H1 (cell line): ENCODE measurements around the gene FOXN3. TPM values are rescaled to one million over a fixed set of nuclear protein-coding genes. Genes with fewer than 3 reads are reported as not detected.

Source experiments
- CEBPB ChIP-seq: IDR thresholded peaks from 2 replicates; pipeline ENCODE4 v1.6.1; 2012; ENCODE audit warnings: low read depth, low read length
- SAP30 ChIP-seq: fragments of 300-600 bp; sonication (generic); IDR thresholded peaks from 2 replicates; pipeline ENCODE4 v1.7.1; 2012; ENCODE audit warnings: low read length, moderate library complexity, mild to moderate bottlenecking, inconsistent platforms; ENCODE audit not compliant: insufficient read depth, insufficient replicate concordance
- SP2 ChIP-seq: IDR thresholded peaks from 2 replicates; pipeline ENCODE4 v1.6.1; 2012; ENCODE audit warnings: mild to moderate bottlenecking, low read length, inconsistent platforms
- TAF1 ChIP-seq: IDR thresholded peaks from 2 replicates; pipeline ENCODE4 v1.6.1; 2011; ENCODE audit warnings: mild to moderate bottlenecking, low read depth, low read length
- TAF7 ChIP-seq: optimal IDR thresholded peaks from 2 replicates; pipeline ENCODE3; 2011; ENCODE audit warnings: low read depth, mild to moderate bottlenecking, inconsistent platforms, low read length, moderate library complexity, borderline replicate concordance
- polyA plus RNA-seq, 7 experiments: library from polyadenylated mRNA; depleted of rRNA in 3 of 7; stranded (reverse) in 5 of 7; unstranded in 2 of 7; fragments of >200 nt in 5 of 7; fragments of 200-250 nt in 2 of 7; gene quantifications; 1 replicate in 5 of 7; 2 replicates in 1 of 7; 4 replicates in 1 of 7; pipeline versions ENCODE4 v1.2.1 to v1.2.3, GENCODE V29; 2011 to 2013; ENCODE audit warnings: missing spikeins in 2 of 7, mixed read lengths in 2 of 7
- total RNA-seq: library from RNA; stranded (reverse); fragmentation: NEBNext Ultra II Directional; extraction: Animal tissue kit (Norgen Biotek cat#: 25700); gene quantifications from 2 replicates; pipeline ENCODE4 v1.2.1, GENCODE V29; 2021

Gene FOXN3
- total and polyA plus RNA-seq, 2 of the 8 experiments (the other 6 are each of a cell fraction or from before 2014, with no cell fraction given): 52.6 to 178 TPM

DNA sequence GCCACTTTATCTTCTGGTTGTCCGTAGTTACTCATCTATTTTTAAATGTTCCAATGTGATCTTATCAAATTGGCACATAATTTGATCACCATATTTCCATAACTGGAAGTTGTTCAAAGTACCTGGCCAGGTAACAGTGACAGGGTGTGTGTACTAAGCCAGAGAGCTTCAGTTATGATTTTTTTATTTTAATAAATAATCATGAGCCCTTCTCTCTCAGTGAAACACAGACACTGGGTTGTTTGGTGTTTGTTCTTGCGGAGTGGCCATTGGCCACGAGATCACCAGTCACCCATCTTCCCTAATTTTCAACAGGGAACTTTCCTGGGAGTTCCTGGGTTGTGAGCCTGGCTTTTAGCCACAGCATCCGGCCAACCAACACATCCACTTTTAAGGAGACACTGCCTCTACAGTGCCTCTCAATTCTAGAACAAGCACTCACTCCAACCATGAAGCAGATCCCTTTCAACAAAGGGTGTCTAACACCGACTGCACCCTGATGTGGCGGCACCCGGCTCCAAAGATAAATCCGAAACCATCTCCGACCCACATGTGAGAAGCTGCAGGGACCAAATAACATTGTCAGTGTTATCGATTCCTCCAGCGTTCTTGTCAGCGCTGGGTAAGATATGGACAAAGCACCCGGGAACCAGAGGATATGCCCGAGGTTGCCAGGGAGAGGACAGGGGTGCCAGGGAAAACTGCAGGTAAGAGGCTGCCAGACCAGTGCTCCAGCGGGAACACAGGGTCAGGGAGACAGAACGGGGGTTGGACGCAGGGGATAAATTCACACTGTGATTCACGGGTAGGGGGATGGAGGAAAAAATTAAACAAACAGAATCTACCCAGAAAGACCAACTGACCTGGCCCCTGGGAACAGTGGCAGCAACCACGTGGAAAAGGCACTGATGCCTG, 49.9 kb downstream of the FOXN3 start (continued):
- no peak for TF ChIP-seq SAP30
- no peak for TF ChIP-seq TAF1
- TF ChIP-seq SP2: no peak
- TF ChIP-seq TAF7: no peak
- TF ChIP-seq CEBPB: no peak
